Measurements from ENCODE around the gene RASGRF2. TPM values are rescaled to one million over a fixed set of nuclear protein-coding genes. Genes with fewer than 3 reads are reported as not detected.
A peak's percentile ranks its signal among the peaks of the same experiment; 100 is the strongest.

RASGRF2 gene
- total and polyA plus RNA-seq, 2 of the 8 experiments (the other 6 are each of a cell fraction or from before 2014, with no cell fraction given) = 2.6 to 29.5 TPM

DNA sequence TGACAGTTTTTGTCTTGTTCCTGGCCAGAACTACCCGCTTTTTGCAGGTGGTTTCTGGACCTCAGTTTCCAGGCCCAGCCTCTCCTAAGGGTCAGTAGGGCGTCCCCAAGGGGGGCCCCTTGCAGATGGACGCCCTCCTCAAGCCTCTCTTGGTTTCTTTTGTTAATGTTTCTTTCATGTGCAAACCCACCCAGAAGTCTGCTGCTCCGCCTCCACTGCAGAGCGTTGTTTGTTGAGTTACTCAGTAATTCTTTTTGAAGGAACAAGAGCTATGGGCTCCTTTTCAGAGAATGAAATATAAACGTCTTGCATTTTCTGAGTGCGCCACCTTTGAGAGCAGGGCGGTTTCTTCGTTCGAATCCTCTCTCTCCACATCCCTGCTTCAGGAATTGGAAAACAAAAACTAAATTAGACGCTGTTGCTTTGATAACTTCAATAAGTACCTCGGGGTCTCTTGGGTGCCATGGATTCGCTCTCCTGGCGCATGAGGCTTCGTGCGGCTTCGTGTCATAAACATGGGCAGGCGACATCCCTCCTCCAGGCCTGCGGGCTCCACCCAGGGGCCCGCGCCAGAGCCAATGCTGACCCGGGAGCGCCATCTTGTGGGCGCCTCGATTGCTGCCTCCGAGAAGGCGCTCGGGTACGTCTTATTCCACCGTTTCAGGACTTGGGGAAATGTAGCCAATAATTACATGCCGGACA lies 234.6 kb downstream of the RASGRF2 start:
- H3K14ac ChIP-seq (ENCODE audit: insufficient read length) = no peak overlapping the region
- no peak overlapping the region for H3K23ac ChIP-seq (ENCODE audit: insufficient read length)
- H3K36me3 ChIP-seq (ENCODE audit: control insufficient read depth in 2 of 4, insufficient read depth in 4 of 4, low read length in 3 of 4) = no peaks in the 10 kb centered on the region
- peak; percentile 39 to 96 for DNase-seq (ENCODE audit: low read depth in 1 of 2, low spot score in 2 of 2)
- ChIA-PET CTCF (ENCODE audit: partially characterized antibody) (interaction anchor here (0.6 to 6.2 kb wide), 36 partner anchors 8 to 548 kb away, joined by 3 to 64 read pairs (median 4); no protein-coding TSS in a partner anchor), POLR2A (ENCODE audit: partially characterized antibody) (no interaction called here)
- no peak overlapping the region for H3K56ac ChIP-seq (replicated peaks; ENCODE audit: insufficient read length, low read depth, low read length)
- no peaks in the 10 kb centered on the region for H3K9me3 ChIP-seq (ENCODE audit: insufficient read depth in 2 of 2, low read depth in 1 of 2, low read length in 1 of 2)
- H3K79me2 ChIP-seq (ENCODE audit: control insufficient read depth in 1 of 2, insufficient read depth in 2 of 2, low read length in 2 of 2) = no peaks in the 10 kb centered on the region
- H2AK5ac ChIP-seq (ENCODE audit: low read depth, low read length) = no peak overlapping the region
- H3K9ac ChIP-seq (replicated peaks in 1 of 4; ENCODE audit: extremely low read depth in 1 of 4, low read depth in 3 of 4, low read length in 3 of 4) = no peak overlapping the region
- no peak overlapping the region for H4K8ac ChIP-seq (ENCODE audit: extremely low read depth, insufficient read depth, low read length)
- H2BK20ac ChIP-seq (ENCODE audit: low read length) = no peak overlapping the region
- H2AFZ ChIP-seq (ENCODE audit: low read length) = peak overlapping the region; percentile 2; the same call in 1 of the 2 replicates
- H3K4ac ChIP-seq (replicated peaks; ENCODE audit: insufficient read length, low read depth, low read length) = no peak overlapping the region
- WGBS, 2 experiments (ENCODE audit: extremely low coverage in 1 of 2, insufficient coverage in 1 of 2, insufficient read length in 1 of 2, insufficient replicate concordance in 2 of 2, low coverage in 1 of 2, low lambda C conversion rate in 2 of 2, missing lambda C conversion rate in 1 of 2) = 28% methylated on average over 31 of the region's 31 CpGs; no CpG with 5 or more reads in 1 of the 2 experiments
- no peaks in the 10 kb centered on the region; a peak in 1 of 7 replicates for H3K27me3 ChIP-seq (replicated peaks in 1 of 4; ENCODE audit: control insufficient read depth in 3 of 4, extremely low read depth in 1 of 4, insufficient read depth in 3 of 4, low read length in 3 of 4)
- H2BK120ac ChIP-seq (replicated peaks; ENCODE audit: low read depth, low read length) = no peak overlapping the region
- peaks cover 0 to 3% (median 0%) of the 10 kb centered on the region in 4 experiments; a peak in 1 of 7 replicates for H3K4me1 ChIP-seq (replicated peaks in 1 of 4; ENCODE audit: control insufficient read depth in 3 of 4, insufficient read depth in 4 of 4, low read length in 3 of 4)
- H3K79me1 ChIP-seq (ENCODE audit: low read depth, low read length) = no peaks in the 10 kb centered on the region
- no peaks in the 10 kb centered on the region for H3K23me2 ChIP-seq (ENCODE audit: low read depth, low read length)
- H3K18ac ChIP-seq (ENCODE audit: extremely low read depth, low read length) = peak overlapping the region; percentile 68; the same call in 1 of the 2 replicates
- H4K5ac ChIP-seq (ENCODE audit: insufficient read length, low read depth, low read length) = peak overlapping the region; percentile 9
- H3K27ac ChIP-seq (ENCODE audit: low read depth, low read length) = no peak overlapping the region
- no peak overlapping the region for H4K91ac ChIP-seq (replicated peaks; ENCODE audit: insufficient read length, low read length)
- peak overlapping the region in 1 of 4 experiments; percentile 33; a peak in 3 of 8 replicates for H3K4me3 ChIP-seq (ENCODE audit: extremely low read depth in 1 of 4, insufficient read depth in 2 of 4, low read depth in 3 of 4, low read length in 4 of 4)
- no peak overlapping the region for H2BK12ac ChIP-seq (ENCODE audit: low read depth, low read length)
- FAIRE-seq = no peak
- peak overlapping the region; percentile 3 to 43; a peak in 3 of 4 replicates for H3K4me2 ChIP-seq (ENCODE audit: insufficient read depth in 1 of 2, low read depth in 2 of 2, low read length in 2 of 2)
- H4K20me1 ChIP-seq (replicated peaks in 1 of 2; ENCODE audit: control insufficient read depth in 1 of 2, insufficient read depth in 2 of 2, low read length in 2 of 2) = no peaks in the 10 kb centered on the region
- no peak overlapping the region for H2BK15ac ChIP-seq (ENCODE audit: low read length)
- H2BK5ac ChIP-seq (ENCODE audit: low read depth, low read length) = no peak overlapping the region
- TF ChIP-seq KDM5A (IDR thresholded peaks at IDR 0.05; ENCODE audit: low read length) (no peak), CREB1 (IDR thresholded peaks at IDR 0.05) (peak; percentile 79), YY1 (IDR thresholded peaks at IDR 0.05; ENCODE audit: low read depth, low read length) (peak; percentile 48; the same call in 1 of the 2 replicates), KDM1A (IDR thresholded peaks at IDR 0.05; ENCODE audit: borderline replicate concordance, low read length) (0 out of 2 replicates have a peak, but pooled peaks have one; percentile 23), EGR1 (IDR thresholded peaks at IDR 0.05; ENCODE audit: borderline replicate concordance, low read depth, low read length) (no peak), NANOG (IDR thresholded peaks at IDR 0.05; ENCODE audit: insufficient read depth, low read depth, low read length, poor library complexity, severe bottlenecking) (peak; percentile 30), CBX5 (IDR thresholded peaks at IDR 0.05; ENCODE audit: low read depth, low read length) (no peak), RAD21 (IDR thresholded peaks at IDR 0.05 in 1 of 2, conservative IDR thresholded peaks at IDR 0.05 in 1 of 2; ENCODE audit: low read depth in 2 of 2, low read length in 2 of 2) (peak; percentile 96 to 99), HDAC6 (IDR thresholded peaks at IDR 0.05; ENCODE audit: low read depth, low read length) (no peak)
- TF ChIP-seq, protein P1, sequence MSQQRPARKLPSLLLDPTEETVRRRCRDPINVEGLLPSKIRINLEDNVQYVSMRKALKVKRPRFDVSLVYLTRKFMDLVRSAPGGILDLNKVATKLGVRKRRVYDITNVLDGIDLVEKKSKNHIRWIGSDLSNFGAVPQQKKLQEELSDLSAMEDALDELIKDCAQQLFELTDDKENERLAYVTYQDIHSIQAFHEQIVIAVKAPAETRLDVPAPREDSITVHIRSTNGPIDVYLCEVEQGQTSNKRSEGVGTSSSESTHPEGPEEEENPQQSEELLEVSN (IDR thresholded peaks at IDR 0.05) = peak; percentile 98
- TF ChIP-seq, protein P2, sequence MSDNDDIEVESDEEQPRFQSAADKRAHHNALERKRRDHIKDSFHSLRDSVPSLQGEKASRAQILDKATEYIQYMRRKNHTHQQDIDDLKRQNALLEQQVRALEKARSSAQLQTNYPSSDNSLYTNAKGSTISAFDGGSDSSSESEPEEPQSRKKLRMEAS (IDR thresholded peaks at IDR 0.05) = peak; percentile 97

All from H1 (cell line).